NCI-H2029 treated with DMSO at 0.1 percent for 48 hours (cell line): ENCODE measurements around the gene PLXNA1.

Source experiments
- DNase-seq: peaks from one replicate; lab custom pipeline; 2025; lab: John Stamatoyannopoulos, UW

PLXNA1 gene

GRCh38 chr3:126952983-126953660 lies 29.8 kb upstream of the PLXNA1 start:
- DNase-seq: no peak

- no peak for DNase-seq
Observed at GRCh38 chr3:126954141-126954842, 28.6 kb upstream of the PLXNA1 start.

GRCh38 chr3:126955004-126955790 lies 27.7 kb upstream of the PLXNA1 start:
- no peak for DNase-seq

GRCh38 chr3:126956361-126956760 lies 26.6 kb upstream of the PLXNA1 start:
- DNase-seq: no peak

GRCh38 chr3:126956866-126957650 lies 25.9 kb upstream of the PLXNA1 start:
- no peak for DNase-seq

DNA sequence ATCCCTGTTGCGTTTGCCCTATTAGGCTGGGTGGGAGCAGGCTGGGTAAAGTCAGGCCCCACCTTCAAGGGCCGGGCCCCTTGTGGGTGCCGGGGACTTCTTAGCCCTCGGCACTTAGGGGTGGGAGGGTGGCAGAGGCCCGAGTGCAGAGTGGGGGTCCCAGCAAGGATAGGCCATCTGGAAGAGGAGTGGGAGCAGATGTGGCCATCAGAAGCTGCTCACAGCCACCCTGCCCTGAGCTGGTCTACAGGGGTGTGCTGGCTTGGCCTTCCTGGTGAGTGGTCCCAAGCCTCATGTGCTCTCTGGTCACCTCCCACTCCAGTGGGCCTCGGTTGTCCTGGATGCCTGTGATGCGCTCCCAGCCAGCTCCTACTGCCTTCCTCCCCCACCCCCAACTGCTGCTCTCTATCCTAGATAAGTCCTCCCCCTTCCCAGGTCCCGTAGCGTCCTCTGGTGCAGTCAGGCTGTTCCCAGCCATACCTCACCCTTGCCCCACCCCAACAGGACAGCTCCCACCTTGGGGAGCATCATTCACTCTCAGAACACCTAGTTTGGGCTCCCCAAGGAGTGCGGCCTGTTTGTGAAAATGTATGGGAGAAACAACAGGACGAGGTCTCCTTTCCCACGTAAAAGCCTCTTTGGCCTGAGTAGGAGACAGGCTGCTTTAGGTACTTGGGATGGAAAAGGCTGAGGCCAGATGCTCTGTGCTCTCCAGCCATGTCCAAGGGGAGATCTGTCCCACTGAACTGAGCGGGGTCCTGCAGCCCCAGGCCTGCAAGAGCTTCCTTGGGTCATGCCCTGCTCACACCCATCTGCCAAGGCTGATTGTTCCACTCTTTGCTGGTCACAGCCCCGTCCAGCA lies 24.9 kb upstream of the PLXNA1 start:
- no peak for DNase-seq

GRCh38 chr3:126958638-126959085 lies 24.3 kb upstream of the PLXNA1 start:
- no peak for DNase-seq

DNA sequence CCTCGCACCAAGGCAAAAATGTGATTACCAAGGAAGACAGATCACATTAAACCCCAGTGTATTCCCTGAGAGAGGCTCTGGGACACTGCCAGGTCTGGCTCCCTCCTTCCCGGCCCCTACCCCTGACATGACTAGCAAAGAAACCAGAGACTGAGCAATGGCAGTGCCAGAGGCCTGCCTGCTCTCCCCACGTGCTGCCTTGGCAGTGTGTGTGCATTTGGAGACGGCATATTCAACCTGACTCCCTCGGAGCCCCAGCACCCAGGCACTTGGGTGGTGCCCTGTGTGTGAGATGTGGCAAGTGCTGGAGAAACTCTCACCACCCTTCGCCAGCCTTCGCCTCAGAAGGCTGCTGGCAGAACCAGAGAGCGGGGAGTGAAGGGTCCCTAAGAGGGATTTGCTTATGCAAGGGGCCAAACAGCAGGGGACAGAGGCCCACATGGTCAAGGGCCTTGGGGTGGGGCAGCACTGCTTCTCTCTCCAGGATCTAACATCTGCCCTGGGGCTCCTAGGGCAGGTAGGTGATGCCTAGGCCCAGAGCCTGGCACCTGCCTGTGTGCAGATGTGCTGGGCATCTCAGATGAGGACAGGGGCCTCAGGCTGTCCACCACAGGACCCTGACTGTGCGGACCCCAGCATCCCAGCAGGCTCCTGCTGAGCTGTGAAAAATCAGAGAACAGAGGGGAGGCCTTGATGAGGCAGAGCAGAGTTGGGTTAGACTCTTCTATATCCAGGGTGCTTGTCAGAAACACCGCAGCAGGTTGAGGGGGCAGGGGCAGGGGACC lies 23.6 kb upstream of the PLXNA1 start:
- DNase-seq: no peak

DNA sequence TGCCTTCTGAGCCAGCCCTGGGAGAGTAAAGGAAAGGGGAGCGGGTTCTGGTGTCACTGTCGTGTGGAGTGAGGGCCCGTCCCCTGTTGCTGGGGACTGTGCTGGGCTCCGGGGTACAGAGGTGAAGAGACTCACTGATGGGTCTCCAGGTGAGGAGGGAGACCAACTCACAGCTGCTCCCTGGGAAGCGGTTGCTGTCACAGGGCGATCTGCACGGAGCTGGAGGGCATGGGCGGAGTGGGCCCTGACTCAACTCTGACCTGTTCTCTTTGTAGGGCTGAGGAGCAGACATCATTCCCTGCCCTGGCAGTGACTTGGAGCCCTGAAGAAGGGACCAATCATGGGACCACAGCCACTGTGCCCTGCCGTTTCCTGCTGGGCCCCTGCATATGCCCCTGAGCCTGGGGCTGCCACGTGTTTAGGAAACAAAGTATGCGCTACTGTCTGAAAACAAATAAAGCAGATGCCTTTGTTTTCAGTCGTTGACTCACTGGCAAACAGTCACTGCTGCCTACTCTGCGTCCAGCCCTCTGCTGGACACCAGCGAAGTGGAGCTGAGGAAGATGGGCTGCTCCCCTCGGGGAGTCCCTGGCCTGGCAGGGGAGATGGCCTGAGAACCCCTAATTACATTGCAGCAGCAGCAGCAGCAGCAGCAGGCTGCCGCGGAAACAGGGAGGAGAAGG lies 22.9 kb upstream of the PLXNA1 start:
- no peak for DNase-seq

DNA sequence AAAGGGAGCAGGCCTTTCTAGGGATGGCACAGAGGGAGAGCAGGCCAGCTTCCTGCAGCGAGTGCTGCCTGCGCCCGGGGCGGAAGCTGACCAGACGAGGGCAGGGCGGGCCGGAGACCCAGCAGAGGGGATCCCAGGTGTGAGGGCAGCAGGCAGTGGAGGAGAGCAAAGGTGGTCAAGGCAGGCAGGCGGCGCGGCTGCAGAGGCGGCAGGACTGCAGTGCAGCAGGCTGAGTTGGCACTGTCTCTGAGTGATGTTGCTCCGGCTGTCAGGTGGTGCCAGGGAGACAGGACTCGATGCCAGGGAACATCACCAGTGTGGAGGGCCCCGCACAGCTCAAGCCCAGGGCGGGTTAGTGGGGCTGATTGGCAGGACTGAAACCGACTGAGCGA lies 22.3 kb upstream of the PLXNA1 start:
- DNase-seq: no peak

DNA sequence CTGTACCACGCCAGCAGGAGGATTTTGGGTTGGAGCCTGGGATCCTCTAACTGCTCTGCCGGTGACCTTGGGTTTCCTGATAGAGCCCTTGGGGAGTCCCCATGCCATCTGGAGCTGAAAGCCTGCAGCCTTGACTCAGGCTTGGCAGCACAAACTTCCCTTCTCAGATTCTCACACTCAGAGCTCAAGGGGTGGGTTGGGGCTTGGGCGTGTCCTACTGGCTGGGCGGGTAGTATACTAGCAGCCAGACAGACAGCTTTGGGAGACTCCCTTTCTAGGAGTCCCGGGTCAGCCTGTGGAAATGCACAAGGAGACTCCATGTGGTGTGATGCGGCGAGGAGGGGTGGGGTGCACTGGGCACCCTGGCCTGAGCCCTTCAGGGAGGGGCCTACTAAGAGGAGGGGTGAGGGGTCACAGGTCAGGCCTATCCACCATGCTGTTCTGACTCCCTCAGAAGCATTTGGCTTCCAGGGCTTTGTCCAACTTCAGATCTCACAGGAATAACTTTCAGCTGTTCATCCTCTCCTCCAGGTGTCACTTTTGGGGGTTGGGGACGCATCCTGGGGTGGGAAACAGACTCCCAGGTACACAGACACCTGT lies 21.6 kb upstream of the PLXNA1 start:
- DNase-seq: no peak

DNA sequence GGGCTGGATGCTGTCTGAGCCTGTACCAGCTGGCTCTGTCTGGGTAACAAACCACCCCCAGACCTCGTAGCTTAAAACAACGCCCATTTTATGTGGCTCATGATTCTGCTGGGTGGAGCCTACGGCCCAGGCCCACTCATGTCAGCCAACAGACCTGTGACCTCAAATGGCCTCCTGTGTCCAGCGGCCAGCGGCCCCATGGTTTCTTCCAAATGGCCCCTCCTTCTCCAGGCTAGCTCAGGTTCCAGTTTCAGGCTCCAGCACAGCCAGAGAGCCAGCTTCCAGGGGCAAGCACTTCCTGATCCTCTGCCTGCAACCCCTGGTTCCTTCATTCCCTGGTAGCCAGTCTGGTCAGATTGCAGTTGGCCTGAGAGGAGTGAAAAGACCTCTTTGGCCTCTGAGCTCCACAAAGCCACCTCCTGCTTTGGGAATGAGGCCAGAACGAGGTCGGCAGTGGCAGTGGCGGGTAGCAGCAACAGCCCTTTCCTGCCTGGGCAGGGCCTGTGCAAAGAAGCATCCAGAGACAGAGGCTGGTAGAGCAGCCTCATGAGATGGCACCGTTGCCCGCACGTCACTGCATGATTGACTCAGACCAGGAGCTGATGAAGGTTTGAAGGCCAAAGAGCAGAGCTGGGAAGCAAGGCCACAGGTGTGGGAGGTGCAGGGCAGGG lies 21.0 kb upstream of the PLXNA1 start:
- DNase-seq: no peak

- DNase-seq: no peak
Observed at GRCh38 chr3:126962756-126963155, 20.2 kb upstream of the PLXNA1 start.

GRCh38 chr3:126963261-126964190 lies 19.4 kb upstream of the PLXNA1 start:
- no peak for DNase-seq

DNA sequence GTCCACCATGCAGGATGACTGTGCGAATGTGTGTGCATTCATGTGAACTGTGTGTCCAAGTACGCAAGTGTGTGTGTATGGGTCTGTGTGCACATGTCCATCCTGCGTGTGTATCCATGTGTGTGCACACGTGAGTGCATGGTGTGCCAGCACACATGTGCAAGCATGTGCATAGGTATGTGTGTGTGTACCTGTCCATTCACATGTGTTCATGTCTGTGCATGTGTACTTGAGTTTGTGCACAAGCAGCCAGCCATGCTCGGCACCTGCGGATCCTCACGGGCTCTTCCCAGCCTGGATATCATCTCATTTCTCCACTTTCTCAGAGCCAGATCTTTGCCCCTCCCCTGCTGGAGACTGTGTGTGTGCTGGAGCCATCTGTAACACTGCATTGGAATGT lies 18.7 kb upstream of the PLXNA1 start:
- no peak for DNase-seq

GRCh38 chr3:126964950-126965349 lies 18.0 kb upstream of the PLXNA1 start:
- no peak for DNase-seq

DNA sequence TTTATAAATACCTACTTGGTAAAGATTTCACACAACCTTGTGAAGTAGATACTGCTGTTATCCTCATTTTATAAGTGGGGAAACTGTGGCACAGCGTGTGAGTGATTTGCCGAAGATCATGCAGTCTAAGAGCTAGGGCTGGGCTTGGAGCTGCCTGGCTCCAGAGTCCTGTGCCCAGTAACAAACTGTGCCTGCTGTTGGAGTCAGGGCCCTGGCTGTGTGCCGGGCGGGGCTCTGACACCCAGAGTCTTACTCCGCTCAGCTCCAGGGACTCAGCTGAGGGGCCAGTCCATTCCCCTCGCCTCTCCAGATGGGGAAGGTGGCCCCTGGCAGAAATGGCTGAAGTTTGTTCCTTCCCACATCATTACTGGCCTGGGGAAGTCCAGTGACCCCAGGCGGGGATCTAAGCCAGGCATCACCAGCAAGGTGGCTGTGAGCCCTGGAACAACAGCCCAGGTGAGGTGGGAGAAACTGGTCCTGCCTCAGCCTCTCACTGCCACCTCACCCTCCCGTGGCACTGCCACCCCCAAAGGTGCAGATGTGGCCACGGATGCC lies 17.3 kb upstream of the PLXNA1 start:
- DNase-seq: no peak
